ENCODE measurements around the gene MTOR.
A peak's percentile ranks its signal among the peaks of the same experiment; 100 is the strongest.
"Not testable (repeated sequence)": the region's sequence is repeated elsewhere in the genome, so short reads cannot be mapped to it uniquely, and the experiment has no call there.

The MTOR gene

DNA sequence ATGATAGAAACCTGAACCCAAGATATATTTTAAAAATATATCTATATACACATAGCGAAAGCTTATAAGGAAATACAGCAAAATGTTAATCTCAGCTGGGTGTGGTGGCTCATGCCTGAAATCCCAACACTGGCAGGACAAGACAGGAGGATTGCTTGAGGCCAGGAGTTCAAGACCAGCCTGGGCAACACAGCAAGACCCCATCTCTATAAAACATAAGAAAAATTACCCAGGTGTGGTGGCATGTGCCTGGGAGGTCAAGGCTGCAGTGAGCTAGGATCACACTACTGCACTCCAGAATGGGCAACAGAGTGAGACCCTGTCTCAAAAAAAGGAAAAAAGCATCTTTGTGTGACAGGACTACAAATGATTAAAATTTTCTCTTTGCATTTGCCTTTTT lies 196.6 kb downstream of the MTOR start:
- no peak for DNase-seq (ENCODE audit: low read depth in 1 of 2, low spot score in 1 of 2)

DNA sequence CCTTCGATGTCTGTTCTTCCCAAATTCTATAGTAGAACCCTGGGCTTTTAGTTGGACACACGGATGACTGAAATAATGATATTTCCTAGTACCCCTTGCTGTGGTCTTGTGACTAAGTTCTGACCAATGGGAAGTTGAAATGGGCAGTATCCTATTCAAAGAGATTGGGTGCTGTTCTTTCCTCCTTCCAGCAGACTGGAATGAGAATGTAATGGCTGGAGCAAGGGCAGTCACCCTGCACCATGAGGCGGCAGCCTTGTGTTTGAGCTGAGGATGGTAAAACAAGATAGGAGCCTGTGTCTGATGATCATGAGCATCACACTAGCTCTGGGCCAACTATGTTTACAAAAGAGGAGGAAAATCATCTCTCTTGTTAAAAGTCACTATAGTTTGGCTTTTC lies 197.4 kb downstream of the MTOR start:
- no peak for DNase-seq (ENCODE audit: low read depth in 1 of 2, low spot score in 1 of 2)

DNA sequence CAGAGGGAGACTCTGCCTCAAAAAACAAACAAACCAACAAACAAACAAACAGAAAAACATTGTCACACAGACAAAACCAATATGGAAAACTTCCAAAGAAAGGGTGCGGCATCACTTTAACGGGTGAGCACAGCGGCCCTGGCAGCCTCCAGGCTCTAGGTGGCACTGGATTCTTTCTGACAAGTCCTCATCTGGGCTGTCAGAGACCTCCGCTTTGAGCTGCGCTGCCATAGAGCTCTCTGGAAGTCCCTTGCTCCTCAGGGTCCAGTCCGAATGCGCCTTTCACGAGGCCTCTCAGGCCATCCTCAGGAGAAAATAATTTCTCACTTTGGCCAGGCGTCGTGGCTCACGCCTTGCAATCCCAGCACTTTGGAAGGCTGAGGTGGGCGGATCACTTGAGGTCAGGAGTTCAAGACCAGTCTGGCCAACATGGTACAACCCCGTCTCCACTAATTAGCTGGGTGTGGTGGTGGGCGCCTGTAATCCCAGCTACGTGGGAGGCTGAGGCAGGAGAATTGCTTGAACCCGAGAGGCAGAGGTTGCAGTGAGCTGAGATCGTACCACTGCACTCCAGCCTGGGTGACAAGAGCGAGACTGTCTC lies 198.3 kb downstream of the MTOR start:
- not testable (repeated sequence) for DNase-seq (ENCODE audit: low read depth in 1 of 2, low spot score in 1 of 2)

DNA sequence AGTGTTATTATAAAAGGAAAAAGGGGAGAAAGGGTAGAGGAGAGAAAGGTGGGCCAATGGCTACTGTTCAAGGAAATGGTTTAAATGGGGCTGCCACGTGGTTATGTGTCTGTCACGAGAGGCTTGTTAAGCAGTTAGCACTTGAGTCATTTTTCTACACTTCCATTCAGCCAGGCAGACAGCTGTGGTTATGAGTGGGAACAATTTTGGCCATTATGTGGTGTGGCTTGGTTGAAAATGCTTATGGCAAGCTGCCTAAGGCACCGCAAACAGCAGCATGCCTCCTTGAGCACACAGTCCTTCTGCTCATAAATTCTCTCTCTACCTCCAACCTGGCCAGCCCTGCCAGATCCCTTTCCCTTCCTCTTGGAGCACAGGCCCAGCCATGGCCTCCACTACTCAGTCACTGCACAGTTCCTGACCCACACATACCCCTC lies 199.4 kb downstream of the MTOR start:
- no peak for DNase-seq (ENCODE audit: low read depth in 1 of 2, low spot score in 1 of 2)

DNA sequence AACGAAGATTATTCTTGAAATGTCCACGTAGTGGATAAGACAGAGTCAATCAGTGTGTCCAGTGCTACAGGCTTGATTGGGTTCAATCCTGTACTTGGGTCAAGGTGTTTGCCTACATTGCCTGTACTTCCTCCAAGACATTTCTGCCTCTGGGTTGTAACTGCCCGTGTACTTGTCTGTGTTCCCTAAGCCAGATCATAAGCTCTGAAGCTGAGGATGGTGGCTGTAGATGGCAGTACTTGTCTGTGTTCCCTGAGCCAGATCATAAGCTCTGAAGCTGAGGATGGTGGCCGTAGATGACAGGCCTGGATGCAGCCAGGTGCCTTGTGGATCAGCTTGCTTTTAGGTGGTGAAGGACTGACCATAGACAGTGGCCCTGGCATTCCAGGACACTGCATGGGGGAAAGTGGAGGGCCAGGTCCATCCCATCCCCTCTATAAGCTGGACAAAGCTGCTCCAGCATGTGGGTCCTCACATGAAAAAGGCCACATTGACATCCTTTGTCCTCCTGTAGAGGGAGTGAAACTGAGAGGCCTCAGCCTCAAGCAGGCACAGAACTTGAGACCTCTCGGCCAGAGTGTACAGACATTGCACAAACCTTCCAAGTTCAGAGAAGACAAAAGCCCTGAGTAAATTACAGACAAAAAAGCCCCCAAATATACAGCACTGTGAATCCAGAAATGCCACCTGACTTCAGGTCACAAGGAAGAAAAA lies 200.5 kb downstream of the MTOR start:
- no peak for DNase-seq (ENCODE audit: low read depth in 1 of 2, low spot score in 1 of 2)

DNA sequence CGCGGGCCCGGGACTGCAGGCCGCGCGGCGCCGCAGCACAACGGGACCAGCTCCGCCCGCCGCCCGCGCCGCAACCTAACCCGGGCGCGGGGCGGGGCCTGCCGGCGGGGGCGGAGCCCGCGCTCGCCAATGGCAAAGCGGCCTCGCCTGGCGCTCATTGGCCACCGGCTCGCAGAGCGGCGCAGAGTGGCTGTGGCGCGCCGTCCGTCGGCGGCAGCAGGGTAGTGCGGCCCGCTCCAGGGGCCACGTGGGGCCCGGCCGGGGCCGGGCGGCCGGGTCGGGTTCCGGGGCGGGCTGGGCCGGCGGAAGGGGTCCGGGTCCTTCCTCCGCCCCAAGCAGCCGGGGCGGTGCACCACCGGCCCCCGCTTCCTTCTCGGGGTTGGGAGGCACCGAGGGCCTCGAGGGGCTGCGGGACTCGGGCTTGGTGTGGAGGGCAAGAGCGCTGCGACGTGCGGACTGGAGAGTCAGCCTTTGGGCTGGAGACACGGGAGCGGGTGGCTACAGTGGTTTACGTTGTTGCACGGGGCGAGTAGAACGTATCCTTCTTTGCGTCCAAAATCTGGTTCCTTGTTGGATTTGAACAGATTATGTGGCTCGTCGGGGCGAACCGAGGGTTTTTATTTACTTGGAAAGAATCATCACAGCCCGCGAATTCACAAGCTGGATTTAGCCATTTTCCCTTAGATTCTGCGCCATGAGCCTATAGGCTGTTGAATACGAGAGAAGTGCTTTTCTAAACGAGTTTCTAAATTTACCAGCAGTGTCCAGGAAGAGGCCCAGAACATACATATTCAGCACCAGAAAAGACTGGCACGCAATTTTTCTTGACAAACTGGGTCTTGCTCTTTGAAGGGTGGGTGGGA lies 202.2 kb downstream of the MTOR start, which contains the start of gene SRM:
Gene SRM, minus strand, starts transcription at position 51 of the 863 bp plus-strand sequence. CDS start 75 bp downstream, outside the sequence.
- DNase-seq (ENCODE audit: low read depth in 1 of 2, low spot score in 1 of 2) = peak; percentile 80 to 89

DNA sequence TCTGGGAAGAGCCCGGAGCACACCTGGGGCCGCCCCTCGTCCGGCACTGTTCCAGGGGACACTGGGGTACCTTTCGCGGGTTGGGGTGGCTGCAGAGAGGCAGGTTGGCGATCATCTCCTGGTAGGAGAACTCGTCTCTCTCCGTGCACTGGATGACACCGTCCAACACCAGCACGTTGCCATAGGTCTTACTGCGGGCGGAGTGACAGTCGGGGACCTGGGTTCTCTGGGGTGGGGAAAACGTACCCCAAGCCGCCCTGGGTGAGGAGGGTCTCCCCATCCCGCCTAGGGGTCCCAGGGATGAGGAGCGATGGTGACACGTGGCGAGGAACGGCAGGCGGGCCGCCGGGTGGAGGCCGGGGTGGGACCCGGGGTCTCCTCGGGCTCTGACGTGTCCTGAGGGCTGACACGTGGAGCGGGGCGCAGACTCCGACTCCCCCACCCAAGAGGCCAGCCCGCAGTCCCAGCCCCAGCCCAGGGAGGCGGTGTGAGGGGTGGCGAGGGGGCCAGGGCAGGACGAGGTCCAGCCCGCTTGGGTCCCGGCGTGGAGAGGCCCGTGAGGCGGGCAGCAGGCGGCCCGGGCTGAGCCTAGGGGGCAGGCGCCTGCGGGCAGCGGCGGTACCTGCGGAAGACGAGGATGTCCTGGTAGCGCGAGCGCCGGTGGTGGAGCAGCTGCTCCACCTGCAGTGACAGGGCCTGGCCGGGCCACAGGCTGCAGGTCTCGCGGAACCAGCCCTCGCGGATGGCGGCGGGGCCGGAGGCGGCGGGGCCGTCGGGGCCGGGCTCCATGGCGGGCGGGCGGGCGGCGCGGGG lies 203.0 kb downstream of the MTOR start:
- DNase-seq (ENCODE audit: low read depth in 1 of 2, low spot score in 1 of 2) = no peak

DNA sequence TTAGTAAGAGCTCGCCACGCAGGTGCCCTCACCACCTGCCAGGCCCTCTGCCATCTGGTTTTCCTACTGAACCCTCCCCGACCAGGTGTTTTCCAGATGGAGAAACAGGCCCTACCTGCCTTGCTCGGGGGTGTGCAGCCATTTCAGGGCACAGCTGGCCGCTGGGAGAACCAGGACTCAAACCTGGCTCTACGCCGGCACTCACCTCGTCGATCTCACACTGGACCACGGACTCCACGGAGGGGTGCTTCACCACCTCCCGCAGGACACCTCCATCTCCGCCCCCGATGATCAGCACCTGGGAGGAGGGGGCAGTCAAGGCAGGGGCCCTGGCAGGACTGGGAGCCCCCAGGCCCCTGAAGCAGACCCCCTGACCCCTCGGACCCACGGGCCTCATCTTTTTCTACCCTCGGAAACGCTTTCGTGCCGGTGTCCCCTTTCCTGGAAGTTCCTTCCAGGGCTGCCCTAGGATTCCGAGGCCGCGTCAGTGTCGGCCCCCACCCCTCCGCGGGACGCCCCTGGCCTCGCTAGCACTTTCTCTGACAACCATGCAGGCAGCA lies 203.7 kb downstream of the MTOR start:
- no peak for DNase-seq (ENCODE audit: low read depth in 1 of 2, low spot score in 1 of 2)

DNA sequence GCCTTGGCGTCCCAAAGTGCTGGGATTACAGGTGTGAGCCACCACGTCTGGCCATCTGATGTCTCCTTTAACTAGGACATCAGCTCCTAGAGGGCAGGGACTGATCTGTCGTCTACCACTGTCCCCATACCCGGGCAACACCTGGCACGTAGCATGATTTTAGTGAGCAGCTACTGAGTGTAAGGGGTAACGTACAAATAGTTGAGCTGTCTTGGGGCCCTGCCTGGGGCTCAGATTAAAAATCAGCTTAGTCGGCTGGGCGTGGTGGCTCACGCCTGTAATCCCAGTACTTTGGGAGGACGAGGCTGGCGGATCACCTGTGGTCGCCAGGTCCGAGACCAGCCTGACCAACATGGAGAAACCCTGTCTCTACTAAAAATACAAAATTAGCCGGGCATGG lies 204.3 kb downstream of the MTOR start:
- DNase-seq (ENCODE audit: low read depth in 1 of 2, low spot score in 1 of 2) = no peak

DNA sequence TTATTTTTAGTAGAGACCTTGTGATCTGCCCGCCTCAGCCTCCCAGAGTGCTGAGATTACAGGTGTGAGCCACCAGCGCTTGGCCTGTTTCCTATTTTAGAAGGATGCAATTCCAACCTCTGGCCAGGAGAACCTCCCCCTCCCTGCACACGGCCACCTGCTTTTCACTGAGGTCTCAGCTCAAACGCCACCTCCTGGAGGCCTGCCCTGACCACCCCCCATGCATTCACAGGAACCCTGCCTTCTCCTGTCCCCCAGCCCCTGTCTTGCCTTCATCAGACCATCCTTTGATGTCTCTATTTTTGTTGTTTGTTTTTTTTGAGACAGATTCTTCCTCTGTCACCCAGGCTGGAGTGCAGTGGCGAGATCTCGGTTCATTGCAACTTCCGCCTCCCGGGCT lies 204.9 kb downstream of the MTOR start:
- DNase-seq (ENCODE audit: low read depth in 1 of 2, low spot score in 1 of 2) = no peak
